ENCODE results near the gene FCHSD1. TPM values are rescaled to one million over a fixed set of nuclear protein-coding genes. Genes with fewer than 3 reads are reported as not detected.

The FCHSD1 gene
- total RNA-seq, 1 donor from 2014 or later: 29.3 TPM

DNA sequence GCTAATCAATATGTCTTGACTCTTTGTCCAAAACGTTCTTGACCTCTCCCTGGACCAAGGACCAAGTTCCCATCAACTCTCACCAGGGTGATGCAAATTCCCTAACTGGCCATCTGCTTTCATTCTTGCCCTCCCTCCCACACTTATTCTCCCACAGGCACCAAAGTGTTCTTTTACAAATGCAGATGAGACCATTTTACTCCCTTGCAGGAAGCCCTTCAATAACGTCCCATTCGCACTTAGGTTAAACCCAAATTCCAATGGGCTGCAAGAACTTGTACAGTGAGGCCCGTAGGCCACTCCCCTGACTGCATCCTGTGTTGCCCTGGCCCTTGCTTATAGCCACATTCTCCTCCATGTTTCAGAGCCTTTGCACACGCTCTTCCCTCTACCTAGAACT is 23.5 kb upstream of the FCHSD1 start:
- DNase-seq (ENCODE audit: extremely low read depth, low read depth, low spot score): no peak

DNA sequence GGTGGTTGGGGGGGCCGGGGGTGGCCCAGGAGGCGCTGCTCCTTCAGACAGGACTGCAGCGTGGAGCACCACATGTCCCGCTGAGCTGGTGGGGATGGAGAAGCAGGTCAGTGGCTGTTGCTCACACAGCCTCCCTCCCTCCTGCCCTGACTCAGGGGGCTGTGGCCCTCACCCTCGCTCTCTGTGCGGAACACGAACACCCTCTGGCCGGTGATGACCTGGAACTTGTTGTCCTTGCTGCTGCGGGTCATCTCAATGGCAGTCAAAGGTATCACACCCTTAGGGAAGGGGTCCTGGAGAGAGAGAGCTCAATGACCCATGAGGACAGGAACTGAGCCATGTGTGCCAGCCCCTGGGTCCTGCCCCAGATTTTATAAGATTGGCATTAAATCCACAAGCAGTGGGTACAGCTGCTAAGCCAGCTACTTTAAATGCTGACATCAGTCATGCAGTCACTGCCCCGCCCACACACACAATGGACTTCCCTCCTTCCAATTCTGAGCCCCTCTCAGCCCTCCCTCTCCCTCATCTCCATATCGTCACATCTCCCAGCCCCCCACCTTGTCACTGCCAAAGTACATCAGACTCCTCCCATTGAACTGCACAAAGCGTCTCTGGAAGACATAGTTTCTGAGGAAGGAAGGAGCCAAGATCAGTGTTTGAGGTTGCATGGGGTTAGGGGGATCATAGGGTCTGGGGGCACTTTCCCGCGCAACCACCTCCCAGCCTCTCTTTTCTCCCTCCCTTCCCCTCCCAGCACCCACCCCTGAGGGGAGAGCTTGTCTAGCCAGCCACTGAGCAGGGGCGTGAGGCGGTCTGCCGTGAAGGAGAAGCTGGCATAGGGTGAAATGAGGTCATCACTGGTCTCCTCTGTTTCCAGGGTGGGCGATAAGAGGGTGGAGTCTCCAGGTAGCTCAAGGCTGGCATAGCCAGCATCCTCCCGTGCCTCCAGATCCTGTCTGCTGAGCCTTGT is 21.9 kb upstream of the FCHSD1 start:
- DNase-seq (ENCODE audit: extremely low read depth, low read depth, low spot score): no peak

DNA sequence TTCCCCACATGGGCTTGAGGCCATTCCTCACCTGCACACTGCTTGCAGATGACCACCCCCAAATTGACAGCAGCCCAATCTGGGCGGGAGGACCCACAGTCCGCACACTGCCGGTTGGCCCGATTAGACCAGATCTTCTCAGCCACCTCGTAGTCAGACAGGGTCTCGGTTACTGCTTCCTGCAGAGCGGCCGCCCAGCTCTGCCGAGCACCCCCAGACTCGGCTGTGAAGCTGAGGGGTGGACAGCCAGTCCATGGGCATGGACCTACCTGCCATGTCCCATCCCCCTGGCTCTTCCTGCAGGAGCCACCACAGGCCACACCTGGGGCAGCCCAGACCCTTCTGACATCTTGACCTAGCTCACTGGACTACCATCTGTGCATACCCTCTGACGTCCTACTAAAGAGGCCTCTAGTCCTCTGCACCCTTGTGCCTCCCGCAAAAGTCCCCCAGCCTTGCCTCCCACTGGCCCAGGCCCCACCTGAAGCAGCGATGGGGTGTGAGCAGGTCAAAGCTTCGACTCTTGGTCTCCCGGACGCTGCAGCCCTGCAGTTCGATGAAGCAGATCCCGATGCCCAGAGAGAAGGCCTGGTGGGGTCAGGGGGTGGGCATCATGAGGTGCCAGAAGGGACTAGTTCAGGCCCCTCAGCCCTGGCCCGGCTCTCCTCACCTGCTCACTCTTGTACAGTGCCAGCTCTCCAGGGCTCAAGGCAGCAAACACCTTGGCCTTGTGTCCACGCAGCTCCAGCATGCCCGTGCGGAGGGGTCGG is 21.0 kb upstream of the FCHSD1 start:
- DNase-seq (ENCODE audit: extremely low read depth, low read depth, low spot score): no peak

DNA sequence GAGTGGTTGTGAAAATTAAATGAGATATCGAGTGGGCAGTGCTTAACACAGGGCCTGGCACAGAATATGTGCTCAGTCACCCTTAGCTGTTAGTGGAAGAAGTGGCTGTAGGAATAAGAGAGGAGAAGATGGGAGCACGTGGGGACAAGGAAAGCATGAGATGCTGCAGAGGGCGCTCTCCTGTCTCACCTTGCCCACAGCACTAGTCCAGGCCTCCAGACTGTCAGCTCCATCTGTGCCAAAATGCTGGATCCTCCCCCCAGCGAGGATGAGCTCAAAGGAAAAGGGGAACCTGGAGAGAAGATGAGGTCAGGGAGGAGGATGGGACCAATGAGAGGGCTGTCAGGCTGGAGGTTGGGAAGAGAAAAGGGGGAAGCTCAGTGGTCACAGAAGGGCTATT is 18.3 kb upstream of the FCHSD1 start:
- no peak for DNase-seq (ENCODE audit: extremely low read depth, low read depth, low spot score)

DNA sequence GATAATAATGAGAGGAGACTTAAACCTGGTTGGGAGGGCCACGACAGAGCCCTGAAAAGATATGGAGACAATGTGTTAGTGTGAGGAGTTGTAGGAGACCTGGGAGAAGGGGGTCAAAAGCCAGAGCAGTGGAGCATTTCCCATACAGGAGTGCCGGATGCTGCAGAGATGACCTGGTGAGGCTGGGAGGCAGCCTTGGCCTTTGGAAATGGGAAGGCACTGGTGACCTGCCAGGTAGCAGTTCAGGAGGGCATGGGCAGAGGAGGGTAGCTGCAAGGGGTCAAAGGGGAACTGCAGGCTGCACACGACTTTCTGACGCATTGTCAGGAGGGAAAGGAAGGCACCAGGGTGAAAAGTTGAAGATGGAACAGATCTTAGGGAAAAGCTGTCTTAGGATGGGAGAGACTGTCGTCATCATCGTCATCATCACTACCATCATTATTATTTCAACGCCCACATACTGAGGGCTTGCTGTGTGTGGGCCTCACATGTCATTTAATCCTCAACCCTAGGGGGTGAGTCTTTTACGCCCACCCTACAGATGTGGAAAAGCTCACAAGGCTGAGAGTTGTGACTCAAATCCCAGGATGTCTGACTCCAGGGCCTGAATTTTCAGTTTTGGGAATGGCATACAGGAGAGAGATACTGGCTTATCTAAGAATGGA is 17.5 kb upstream of the FCHSD1 start:
- no peak for DNase-seq (ENCODE audit: extremely low read depth, low read depth, low spot score)

DNA sequence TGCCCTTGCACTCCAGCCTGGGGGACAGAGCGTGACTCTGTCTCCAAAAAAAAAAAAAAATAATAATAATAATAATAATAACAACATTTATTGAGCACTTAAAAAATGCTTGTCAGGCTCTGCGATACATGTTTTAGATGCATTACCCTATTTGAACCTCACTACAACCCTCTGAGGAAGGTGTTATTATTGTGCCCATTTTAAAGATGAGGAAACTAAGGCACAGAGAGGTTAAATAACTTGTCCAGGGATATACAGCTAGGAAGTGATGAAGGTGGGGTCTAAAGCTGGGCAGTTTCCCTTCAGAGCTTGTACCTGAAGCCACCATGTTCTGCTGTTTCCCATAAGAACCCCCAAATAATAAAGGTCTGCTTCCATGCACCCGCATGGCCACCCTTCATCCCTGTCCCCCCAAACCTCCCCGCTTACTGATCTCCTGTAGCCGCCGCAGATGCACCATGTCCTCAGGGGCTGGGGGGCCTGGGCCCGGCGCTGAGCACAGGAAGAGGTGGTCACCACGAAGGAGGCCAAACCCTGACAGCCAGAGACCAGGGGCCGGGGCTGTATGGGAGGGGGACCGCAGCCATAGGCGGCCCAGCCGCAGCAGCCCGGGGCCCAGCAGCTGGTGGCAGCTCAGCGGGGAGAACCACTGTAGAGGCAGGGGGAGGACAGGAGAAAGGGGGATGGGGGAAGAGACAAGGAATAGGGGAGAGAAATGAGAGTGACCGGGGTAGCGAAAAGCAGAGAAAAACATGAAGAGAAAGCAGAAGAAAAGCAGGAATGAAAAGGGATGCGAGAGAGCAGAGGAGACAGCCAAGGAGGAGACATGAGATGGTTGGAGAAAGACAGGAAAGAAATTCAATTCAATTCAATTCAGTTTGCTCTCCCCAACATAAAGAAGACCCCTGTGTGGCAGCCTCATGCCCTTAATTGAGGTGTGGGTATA is 15.1 kb upstream of the FCHSD1 start:
- DNase-seq (ENCODE audit: extremely low read depth, low read depth, low spot score): no peak

DNA sequence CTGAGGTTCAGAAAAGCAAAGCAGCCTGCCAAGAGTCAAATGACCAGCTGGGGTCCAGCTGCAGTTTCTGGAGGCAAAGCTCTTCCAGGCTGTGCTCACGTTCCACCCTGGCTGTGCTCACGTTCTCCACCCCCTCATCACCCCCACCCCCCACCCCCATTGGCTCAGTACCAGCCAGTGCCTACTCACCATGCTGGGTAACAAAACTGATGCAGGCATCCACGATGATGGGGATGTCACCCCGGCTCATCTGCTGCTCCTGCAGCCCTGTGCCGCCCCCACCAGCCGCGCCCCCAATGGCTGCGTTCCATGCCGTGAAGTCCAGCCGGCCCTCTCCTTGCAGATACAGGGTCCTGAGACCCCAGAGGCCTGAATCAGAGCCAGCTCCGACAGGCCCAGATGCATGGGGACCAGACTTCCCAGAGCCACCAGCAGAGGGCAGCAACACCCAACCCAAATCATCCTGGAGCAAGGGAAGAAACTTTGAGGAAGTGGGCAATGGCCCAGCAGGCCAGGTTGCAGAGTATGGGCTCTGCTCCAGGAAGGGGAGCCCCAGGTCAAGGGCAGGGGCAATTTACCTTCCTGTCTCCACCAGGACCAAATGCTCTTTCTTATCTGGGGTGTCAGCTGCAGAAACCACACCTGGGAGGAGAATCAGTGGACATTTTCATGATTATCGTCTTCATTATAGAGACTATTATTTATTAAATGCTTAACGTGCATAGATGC is 13.7 kb upstream of the FCHSD1 start:
- no peak for DNase-seq (ENCODE audit: extremely low read depth, low read depth, low spot score)

DNA sequence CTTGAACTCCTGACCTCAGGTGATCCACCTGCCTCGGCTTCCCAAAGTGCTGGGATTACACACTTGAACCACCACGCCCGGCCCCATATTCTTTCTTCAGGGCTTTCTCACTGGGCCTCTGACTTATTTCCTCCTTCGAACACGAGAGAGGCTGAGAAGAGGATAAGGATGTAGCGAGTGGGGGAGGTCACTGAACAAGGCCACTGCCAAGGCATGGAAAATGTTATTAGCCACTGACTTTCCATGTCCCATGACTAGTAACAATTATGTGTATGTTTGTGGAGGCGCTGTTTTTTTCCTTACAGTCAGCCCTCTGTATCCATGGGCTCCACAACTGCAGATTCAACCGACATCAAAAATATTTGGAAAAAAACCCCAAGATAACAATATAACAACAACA is 12.3 kb upstream of the FCHSD1 start:
- DNase-seq (ENCODE audit: extremely low read depth, low read depth, low spot score): no peak

DNA sequence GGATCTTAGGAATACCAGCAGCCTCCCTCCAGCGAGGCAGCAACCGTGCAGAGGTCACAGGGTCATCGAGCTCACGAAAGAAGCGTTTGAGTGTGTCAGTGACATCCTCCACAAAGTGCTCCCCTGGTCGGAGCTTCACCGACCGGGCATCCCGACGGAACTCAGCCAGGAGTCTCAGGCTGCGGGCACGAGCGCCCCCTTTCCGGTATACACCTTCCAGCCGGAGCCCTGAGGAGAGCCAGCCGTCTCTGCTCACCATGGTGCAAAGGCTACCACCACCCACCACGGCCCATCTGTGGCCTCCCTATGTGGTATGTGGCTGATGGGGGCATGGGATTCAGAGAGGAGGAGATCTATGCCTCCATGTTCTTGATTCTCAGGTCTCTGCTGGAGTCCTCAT is 10.8 kb upstream of the FCHSD1 start:
- DNase-seq (ENCODE audit: extremely low read depth, low read depth, low spot score): no peak

DNA sequence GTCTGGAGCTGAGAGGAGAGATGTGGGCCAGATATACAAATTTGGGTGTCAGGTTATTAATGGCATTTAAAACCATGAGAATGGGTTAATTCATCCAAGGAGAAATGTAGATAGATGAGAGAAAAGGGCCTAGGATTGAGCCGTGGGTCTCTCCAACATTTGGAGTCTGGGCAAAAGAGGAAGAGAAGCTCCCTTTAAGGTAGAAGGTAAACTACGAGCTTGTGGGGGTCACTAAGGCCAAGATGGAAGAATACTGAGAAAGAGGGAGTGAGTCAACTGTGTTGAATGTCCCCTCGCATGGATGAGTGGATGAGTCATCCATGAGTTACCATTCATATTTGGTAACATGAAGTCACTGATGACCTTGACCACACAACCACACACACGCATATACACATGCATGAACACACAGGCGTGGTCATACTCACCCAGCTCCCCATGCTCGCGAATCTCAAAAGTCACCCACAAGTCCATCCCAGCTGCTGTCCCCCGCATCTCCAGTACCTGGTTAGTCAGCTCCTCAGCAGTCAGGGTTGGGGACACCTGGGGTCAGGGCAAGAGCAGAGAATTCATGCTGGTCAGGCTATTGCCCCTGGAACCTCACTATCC is 6.8 kb upstream of the FCHSD1 start:
- no peak for DNase-seq (ENCODE audit: extremely low read depth, low read depth, low spot score)

DNA sequence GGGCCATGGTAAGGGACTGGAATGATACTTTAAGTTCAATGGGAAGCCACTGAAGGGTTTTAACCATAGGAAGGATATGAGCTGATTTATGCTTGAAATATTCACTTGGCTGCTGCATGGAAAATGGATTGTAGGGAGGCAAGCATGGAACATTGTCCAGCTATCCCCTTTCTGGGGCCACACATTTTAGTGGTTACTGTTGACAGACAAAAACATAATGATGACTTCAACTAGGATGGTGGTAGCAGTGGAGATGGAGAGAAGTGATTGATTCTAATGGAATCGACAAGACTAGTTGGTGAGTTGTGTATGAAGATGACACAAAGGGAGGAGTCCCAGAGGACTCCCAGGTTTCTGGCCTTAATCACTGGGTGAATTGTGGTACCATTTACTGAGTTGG is 6.2 kb upstream of the FCHSD1 start:
- no peak for DNase-seq (ENCODE audit: extremely low read depth, low read depth, low spot score)

DNA sequence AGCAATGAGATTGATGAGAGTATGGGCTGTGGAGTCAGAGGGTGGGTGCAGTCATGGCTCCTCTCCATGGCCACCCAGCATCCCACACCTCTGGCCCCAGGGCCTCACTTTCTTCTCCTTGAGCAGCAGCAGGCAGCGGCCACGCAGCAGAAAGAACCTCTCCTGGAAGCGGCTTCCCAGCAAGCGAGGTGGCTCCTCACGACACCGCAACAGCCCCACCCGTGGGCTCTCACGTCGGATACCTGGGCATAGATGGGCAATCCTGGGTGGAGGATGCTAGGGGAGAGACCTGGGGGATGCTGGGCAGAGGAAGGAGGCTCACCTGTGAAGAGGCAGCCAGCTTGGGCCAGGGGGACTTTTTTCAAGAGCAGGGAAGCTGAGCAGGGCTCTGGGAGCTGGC is 5.2 kb upstream of the FCHSD1 start:
- no peak for DNase-seq (ENCODE audit: extremely low read depth, low read depth, low spot score)

DNA sequence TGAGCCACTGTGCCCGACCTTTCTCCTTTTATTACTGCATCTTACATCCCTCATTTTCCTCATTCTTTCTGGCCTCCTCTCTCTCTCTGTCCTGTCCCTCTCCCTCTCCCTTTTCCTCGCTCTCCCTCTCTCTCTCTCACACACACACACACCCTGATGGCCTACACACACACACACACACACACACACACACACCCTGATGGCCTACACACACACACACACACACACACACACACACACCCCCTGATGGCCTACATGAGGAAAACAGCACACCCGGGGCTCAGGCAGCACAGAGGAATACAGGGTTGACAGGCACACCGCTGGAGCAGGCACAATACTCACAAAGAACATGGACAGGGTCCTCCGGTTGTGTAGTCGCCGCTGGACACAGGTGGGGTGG is 3.8 kb upstream of the FCHSD1 start:
- DNase-seq (ENCODE audit: extremely low read depth, low read depth, low spot score): no peak

DNA sequence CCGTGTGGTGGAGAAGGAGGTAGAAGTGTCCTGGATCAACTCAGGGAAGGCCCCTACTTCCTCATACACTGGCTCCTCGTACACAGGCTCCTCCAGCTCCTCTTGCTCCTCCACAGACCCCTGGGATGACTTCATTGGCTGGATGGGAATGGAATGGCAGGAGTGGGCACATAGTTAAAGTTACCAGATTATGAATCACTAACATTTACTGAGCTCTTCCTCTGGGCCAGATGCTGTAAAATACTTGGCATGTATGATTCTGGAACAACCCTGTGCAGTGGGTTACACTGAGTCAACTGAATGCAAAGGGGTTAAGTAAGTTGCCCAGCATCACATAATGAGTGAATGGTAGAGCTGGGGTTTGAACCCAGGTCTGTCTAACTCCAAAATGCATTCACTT is 3.1 kb upstream of the FCHSD1 start:
- no peak for DNase-seq (ENCODE audit: extremely low read depth, low read depth, low spot score)

DNA sequence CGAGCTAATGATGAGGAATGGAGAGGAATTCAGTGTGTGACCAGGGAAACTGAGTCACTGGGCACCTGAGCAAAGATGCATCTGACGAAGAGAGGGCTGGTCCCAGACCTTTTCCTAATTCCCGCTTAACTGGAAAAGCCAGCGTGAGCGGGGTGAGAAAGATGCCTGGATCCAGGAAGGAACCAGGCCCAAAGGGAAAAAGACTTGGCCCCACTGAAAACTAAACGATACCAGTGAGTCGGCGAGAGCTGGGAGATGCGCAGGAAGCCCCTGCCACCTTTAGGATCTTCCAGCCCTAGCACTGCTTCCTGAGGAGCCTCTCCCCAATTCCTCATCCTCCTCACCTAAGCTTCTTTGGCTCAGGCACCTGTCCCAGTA is 499 bp upstream of the FCHSD1 start:
- DNase-seq (ENCODE audit: extremely low read depth, low read depth, low spot score): no peak

DNA sequence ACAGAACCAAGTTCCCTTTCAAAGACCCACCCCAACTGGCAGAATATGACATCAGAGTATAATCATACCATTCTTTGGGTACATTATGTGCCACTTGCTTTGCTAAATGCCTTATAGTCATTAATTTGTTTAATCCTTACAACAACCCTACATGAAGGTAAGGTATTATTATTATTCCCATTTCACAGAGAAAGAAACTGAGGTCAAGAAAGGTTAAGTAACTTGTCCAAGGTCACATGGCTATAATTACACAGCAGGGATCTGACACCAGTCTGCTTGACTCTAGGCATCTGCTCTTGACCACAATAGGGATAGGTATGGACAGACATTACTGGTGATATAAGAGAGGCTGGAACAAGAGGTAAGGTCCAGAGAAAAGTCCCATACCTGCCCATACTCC is 1.2 kb downstream of the FCHSD1 start:
- no peak for DNase-seq (ENCODE audit: extremely low read depth, low read depth, low spot score)

DNA sequence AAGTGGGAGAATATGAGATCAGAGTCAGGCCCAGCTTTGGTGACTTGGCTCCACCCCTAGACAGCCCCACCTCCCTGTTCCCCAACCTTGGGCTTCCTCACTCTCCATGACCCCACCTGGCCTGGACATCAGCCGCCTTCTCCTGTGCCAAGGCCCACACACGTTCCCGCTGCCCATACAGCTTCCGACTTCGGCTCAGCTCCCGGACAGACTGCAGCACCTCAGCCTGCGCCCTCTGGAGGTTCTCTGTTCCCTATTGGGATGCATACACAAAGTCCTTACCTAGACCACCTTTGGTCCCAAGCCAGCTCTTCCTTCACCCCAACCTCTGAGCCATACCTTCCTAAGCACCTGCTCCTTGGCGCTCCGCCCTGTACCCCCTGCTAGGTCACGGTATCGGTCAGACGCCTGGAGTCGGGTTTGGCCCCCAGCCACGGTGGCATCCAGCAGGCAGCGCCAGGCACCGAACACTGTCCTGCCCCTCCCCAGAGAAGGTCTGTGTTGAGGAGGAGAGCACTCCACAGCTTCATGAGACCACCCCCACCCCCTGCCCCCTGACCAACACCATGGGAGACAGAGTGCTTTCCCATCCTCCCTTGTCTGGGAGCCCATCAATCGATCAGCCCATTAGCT is 2.0 kb downstream of the FCHSD1 start:
- DNase-seq (ENCODE audit: extremely low read depth, low read depth, low spot score): no peak

DNA sequence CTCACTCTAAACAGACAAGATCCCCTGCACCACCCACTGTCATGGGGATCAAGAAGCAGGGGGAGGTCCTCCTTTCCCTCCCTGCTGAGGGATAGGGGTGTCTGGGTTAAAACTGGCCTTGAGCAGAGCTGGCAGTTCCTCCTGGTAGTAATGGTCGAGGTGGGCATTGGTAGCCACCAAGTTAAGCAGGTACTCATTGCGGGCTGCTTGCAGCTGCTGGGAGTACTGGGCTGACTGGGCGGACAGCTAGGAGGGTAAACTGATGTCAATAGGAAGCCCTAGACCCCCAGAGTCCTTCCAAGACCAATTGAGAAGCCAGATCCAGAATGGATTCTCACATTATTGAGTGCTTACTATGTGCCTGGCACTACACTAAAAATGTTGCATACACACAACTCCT is 3.4 kb downstream of the FCHSD1 start:
- DNase-seq (ENCODE audit: extremely low read depth, low read depth, low spot score): no peak

DNA sequence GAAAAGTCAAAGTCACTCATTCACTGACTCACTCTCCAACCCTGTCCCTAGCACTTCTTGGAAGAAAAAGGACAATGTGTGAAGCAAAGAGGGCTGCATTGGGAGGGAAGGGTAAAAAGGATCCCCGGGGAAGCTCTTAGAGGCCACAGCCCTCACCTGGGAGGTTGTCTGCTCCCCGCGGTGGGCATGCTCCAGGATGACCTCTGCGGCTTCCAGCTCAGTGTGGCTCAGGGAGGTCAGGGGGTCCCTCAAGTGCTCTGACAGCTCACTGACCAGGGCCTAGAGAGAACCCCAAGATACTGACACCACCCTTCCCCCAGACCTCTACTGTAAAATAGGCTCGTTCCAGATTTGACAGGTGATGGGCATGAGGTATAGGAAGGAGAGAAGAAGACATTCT is 4.0 kb downstream of the FCHSD1 start:
- DNase-seq (ENCODE audit: extremely low read depth, low read depth, low spot score): no peak

All from glomerular endothelial cell (primary cell).